HEK293 (cell line): ENCODE data around the gene PRMT7.

Experiments
- CTCF ChIA-PET: fragments of 350-600 bp; formaldehyde crosslinking; extraction: SDS; loops from one replicate; lab custom pipeline; 2021; ENCODE audit warnings: antibody characterized with exemption; lab: Yijun Ruan, JAX
- POLR2A ChIA-PET: fragments of 300-600 bp; formaldehyde crosslinking; extraction: SDS; loops from one replicate; lab custom pipeline; 2020; ENCODE audit warnings: antibody characterized with exemption, inconsistent platforms; lab: Yijun Ruan, JAX
- H3K27ac ChIP-seq: fragments of 200-500 bp; sonication (Bioruptor generic); 2 replicates; pipeline ENCODE4 v1.5.1; 2014; ENCODE audit warnings: low read depth, low read length, control low read depth, inconsistent platforms; ENCODE audit errors: extremely low read depth
- H3K36me3 ChIP-seq, 2 experiments: fragments of 200-500 bp in 1 of 2; sonication (Bioruptor generic) in 1 of 2; 1 replicate in 1 of 2; 2 replicates in 1 of 2; pipeline ENCODE4 v1.5.1; 2014 to 2017; ENCODE audit warnings: inconsistent platforms in 2 of 2, low read length in 2 of 2; ENCODE audit not compliant: control insufficient read depth in 2 of 2, insufficient read depth in 1 of 2
- H3K4me1 ChIP-seq: fragments of 200-500 bp; sonication (Bioruptor generic); 2 replicates; pipeline ENCODE4 v1.5.1; 2014; ENCODE audit warnings: mild to moderate bottlenecking, low read length, inconsistent platforms; ENCODE audit not compliant: control insufficient read depth, insufficient read depth
- H3K4me3 ChIP-seq: 2 replicates; pipeline ENCODE4 v1.5.1; 2011; ENCODE audit warnings: low read depth, mild to moderate bottlenecking, control low read depth, low read length, moderate library complexity
- H3K9me3 ChIP-seq: fragments of 200-500 bp; sonication (Bioruptor generic); 2 replicates; pipeline ENCODE4 v1.5.1; 2014; ENCODE audit warnings: low read depth, low read length, inconsistent platforms; ENCODE audit not compliant: control insufficient read depth, insufficient read depth
- KLF10 ChIP-seq: fragments of 450-650 bp; IDR thresholded peaks from 2 replicates; pipeline ENCODE4 v1.5.1; 2018; ENCODE audit warnings: missing biosample characterization, mild to moderate bottlenecking, missing genetic modification characterization
- PATZ1 ChIP-seq: fragments of 450-650 bp; formaldehyde crosslinking; IDR thresholded peaks from 2 replicates; pipeline ENCODE4 v1.5.1; 2016; ENCODE audit warnings: missing biosample characterization, missing genetic modification characterization
- PRDM1 ChIP-seq: fragments of 450-650 bp; formaldehyde crosslinking; IDR thresholded peaks from 2 replicates; pipeline ENCODE4; 2016; ENCODE audit warnings: missing biosample characterization, missing genetic modification characterization
- REPIN1 ChIP-seq: fragments of 450-650 bp; formaldehyde crosslinking; IDR thresholded peaks from 2 replicates; pipeline ENCODE4 v1.5.1; 2017; ENCODE audit warnings: missing biosample characterization, missing genetic modification characterization, low read depth
- SP2 ChIP-seq: fragments of 450-650 bp; formaldehyde crosslinking; IDR thresholded peaks from 2 replicates; pipeline ENCODE4 v1.5.1; 2016; ENCODE audit warnings: missing biosample characterization, missing genetic modification characterization
- ZBTB20 ChIP-seq: fragments of 450-650 bp; formaldehyde crosslinking; IDR thresholded peaks from 2 replicates; pipeline ENCODE4 v1.5.1; 2016; ENCODE audit warnings: missing biosample characterization, missing genetic modification characterization
- ZNF174 ChIP-seq: fragments of 450-650 bp; formaldehyde crosslinking; IDR thresholded peaks from 2 replicates; pipeline ENCODE4 v1.5.0; 2017; ENCODE audit warnings: missing biosample characterization, mild to moderate bottlenecking, missing genetic modification characterization
- ZNF239 ChIP-seq: fragments of 450-650 bp; formaldehyde crosslinking; IDR thresholded peaks from 2 replicates; pipeline ENCODE4 v1.5.1; 2016; ENCODE audit warnings: missing biosample characterization, missing genetic modification characterization
- ZNF473 ChIP-seq: fragments of 450-650 bp; formaldehyde crosslinking; IDR thresholded peaks from 2 replicates; pipeline ENCODE4 v1.5.1; 2017; ENCODE audit warnings: missing biosample characterization, missing genetic modification characterization
- ZNF530 ChIP-seq: fragments of 450-650 bp; formaldehyde crosslinking; IDR thresholded peaks from 2 replicates; pipeline ENCODE4 v1.5.1; 2016; ENCODE audit warnings: low read depth, missing biosample characterization, missing genetic modification characterization
- ZNF560 ChIP-seq: fragments of 450-650 bp; formaldehyde crosslinking; IDR thresholded peaks from 2 replicates; pipeline ENCODE4 v1.5.1; 2017; ENCODE audit warnings: missing biosample characterization, missing genetic modification characterization, borderline replicate concordance
- ZNF660 ChIP-seq: fragments of 450-650 bp; IDR thresholded peaks from 2 replicates; pipeline ENCODE4 v1.5.1; 2018; ENCODE audit warnings: missing biosample characterization, mild to moderate bottlenecking, missing genetic modification characterization
- ZNF768 ChIP-seq: fragments of 450-650 bp; formaldehyde crosslinking; IDR thresholded peaks from 2 replicates; pipeline ENCODE4 v1.5.1; 2018; ENCODE audit warnings: missing biosample characterization, mild to moderate bottlenecking, missing genetic modification characterization
- ZNF791 ChIP-seq: fragments of 450-650 bp; formaldehyde crosslinking; IDR thresholded peaks from 2 replicates; pipeline ENCODE4 v1.5.1; 2016; ENCODE audit warnings: missing biosample characterization, missing genetic modification characterization
- TF ChIP-seq, protein P1 (sequence below): fragments of 450-650 bp; formaldehyde crosslinking; optimal IDR thresholded peaks from 2 replicates; pipeline ENCODE3; 2016; ENCODE audit warnings: missing biosample characterization, mild to moderate bottlenecking, missing genetic modification characterization
- TF ChIP-seq, protein P2 (sequence below): fragments of 450-650 bp; formaldehyde crosslinking; IDR thresholded peaks from 2 replicates; pipeline ENCODE4 v1.5.1; 2016; ENCODE audit warnings: missing biosample characterization, missing genetic modification characterization
- TF ChIP-seq, protein P3 (sequence below): fragments of 450-650 bp; formaldehyde crosslinking; IDR thresholded peaks from 2 replicates; pipeline ENCODE4 v1.5.1; 2016; ENCODE audit warnings: missing biosample characterization, missing genetic modification characterization

Gene PRMT7

GRCh38 chr16:68402748-68403040 is 91.9 kb downstream of the PRMT7 start (continued):
- TF ChIP-seq, protein P1, sequence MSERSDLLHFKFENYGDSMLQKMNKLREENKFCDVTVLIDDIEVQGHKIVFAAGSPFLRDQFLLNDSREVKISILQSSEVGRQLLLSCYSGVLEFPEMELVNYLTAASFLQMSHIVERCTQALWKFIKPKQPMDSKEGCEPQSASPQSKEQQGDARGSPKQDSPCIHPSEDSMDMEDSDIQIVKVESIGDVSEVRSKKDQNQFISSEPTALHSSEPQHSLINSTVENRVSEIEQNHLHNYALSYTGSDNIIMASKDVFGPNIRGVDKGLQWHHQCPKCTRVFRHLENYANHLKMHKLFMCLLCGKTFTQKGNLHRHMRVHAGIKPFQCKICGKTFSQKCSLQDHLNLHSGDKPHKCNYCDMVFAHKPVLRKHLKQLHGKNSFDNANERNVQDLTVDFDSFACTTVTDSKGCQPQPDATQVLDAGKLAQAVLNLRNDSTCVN = no peak
- TF ChIP-seq PRDM1 (tag by site-specific recombination) = no peak
- TF ChIP-seq SP2 (tag by site-specific recombination) = no peak
- no peak for TF ChIP-seq ZNF530 (tag by site-specific recombination)
- no peak for TF ChIP-seq ZNF660 (tag by site-specific recombination)
- no peak for TF ChIP-seq PATZ1 (tag by site-specific recombination)
- TF ChIP-seq, all 188 proteins: peak for 0

GRCh38 chr16:68403177-68403576 is 92.4 kb downstream of the PRMT7 start:
- POLR2A ChIA-PET = no interaction called here
- no peaks in the 10 kb centered on the region for H3K4me1 ChIP-seq
- CTCF ChIA-PET = no interaction called here
- no peak overlapping the region for H3K27ac ChIP-seq
- no peak overlapping the region for H3K4me3 ChIP-seq
- H3K9me3 ChIP-seq = no peaks in the 10 kb centered on the region
- H3K36me3 ChIP-seq = no peaks in the 10 kb centered on the region
- no peak for TF ChIP-seq ZNF791 (tag by site-specific recombination)
- TF ChIP-seq ZBTB20 = 0 out of 2 replicates have a peak, but pooled peaks have one; percentile 8
- no peak for TF ChIP-seq KLF10 (tag by site-specific recombination)

- H3K27ac ChIP-seq = no peak overlapping the region
- H3K36me3 ChIP-seq = no peaks in the 10 kb centered on the region
- TF ChIP-seq ZNF768 = no peak
- TF ChIP-seq, protein P2, sequence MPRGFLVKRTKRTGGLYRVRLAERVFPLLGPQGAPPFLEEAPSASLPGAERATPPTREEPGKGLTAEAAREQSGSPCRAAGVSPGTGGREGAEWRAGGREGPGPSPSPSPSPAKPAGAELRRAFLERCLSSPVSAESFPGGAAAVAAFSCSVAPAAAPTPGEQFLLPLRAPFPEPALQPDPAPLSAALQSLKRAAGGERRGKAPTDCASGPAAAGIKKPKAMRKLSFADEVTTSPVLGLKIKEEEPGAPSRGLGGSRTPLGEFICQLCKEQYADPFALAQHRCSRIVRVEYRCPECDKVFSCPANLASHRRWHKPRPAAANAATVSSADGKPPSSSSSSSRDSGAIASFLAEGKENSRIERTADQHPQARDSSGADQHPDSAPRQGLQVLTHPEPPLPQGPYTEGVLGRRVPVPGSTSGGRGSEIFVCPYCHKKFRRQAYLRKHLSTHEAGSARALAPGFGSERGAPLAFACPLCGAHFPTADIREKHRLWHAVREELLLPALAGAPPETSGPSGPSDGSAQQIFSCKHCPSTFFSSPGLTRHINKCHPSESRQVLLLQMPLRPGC (tag by site-specific recombination) = no peak
- no peak for TF ChIP-seq ZNF560
- TF ChIP-seq ZNF473 (tag by site-specific recombination) = no peak
- no peak for TF ChIP-seq REPIN1 (tag by site-specific recombination)
- TF ChIP-seq, protein P3, sequence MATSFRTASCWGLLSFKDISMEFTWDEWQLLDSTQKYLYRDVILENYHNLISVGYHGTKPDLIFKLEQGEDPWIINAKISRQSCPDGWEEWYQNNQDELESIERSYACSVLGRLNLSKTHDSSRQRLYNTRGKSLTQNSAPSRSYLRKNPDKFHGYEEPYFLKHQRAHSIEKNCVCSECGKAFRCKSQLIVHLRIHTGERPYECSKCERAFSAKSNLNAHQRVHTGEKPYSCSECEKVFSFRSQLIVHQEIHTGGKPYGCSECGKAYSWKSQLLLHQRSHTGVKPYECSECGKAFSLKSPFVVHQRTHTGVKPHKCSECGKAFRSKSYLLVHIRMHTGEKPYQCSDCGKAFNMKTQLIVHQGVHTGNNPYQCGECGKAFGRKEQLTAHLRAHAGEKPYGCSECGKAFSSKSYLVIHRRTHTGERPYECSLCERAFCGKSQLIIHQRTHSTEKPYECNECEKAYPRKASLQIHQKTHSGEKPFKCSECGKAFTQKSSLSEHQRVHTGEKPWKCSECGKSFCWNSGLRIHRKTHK = no peak
- TF ChIP-seq ZNF239 = no peak
- TF ChIP-seq ZNF174 (tag by site-specific recombination) = no peak
- H3K4me3 ChIP-seq = no peak overlapping the region
- no peaks in the 10 kb centered on the region for H3K4me1 ChIP-seq
- POLR2A ChIA-PET = no interaction called here
- CTCF ChIA-PET = interaction anchor here (0.9 to 1.4 kb wide), 2 partner anchors 8 to 117 kb away, joined by 3 to 4 read pairs; no protein-coding TSS in a partner anchor
- no peaks in the 10 kb centered on the region for H3K9me3 ChIP-seq
These were observed 92.9 kb downstream of the PRMT7 start for GRCh38 chr16:68403704-68404103.
